ENCODE data around the gene RANBP9.

The RANBP9 gene

DNA sequence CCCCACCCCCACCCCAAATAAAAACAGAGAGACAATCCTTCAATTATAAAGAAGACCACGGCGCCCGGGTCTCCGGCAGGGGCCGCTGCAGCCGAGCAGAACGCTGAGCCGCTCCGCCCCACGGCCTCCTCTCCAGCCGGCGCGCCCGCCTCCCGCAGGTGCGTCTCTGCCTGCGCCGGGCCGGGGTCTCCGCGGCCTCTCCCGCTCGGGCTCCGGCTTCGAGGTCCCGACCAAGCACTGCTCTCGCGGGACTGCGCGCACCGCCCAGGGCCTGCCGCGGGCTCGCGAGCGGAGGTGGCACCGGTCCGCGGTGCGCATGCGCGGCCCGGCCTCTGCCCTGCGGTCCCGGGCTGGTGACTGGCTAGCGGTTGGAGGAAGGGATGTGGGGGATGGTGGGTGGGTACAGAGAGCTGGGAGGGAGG is 137.5 kb downstream of the RANBP9 start:
- TF ChIP-seq MAX (IDR thresholded peaks at IDR 0.05; ENCODE audit: low read depth, low read length): no peak
- TF ChIP-seq POLR2A (IDR thresholded peaks at IDR 0.05; ENCODE audit: extremely low read depth, insufficient read length): peak; percentile 75
- TF ChIP-seq MYC (IDR thresholded peaks at IDR 0.05; ENCODE audit: low read depth, low read length): no peak
- TF ChIP-seq, protein P1, sequence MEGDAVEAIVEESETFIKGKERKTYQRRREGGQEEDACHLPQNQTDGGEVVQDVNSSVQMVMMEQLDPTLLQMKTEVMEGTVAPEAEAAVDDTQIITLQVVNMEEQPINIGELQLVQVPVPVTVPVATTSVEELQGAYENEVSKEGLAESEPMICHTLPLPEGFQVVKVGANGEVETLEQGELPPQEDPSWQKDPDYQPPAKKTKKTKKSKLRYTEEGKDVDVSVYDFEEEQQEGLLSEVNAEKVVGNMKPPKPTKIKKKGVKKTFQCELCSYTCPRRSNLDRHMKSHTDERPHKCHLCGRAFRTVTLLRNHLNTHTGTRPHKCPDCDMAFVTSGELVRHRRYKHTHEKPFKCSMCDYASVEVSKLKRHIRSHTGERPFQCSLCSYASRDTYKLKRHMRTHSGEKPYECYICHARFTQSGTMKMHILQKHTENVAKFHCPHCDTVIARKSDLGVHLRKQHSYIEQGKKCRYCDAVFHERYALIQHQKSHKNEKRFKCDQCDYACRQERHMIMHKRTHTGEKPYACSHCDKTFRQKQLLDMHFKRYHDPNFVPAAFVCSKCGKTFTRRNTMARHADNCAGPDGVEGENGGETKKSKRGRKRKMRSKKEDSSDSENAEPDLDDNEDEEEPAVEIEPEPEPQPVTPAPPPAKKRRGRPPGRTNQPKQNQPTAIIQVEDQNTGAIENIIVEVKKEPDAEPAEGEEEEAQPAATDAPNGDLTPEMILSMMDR (IDR thresholded peaks at IDR 0.05; ENCODE audit: low read depth, low read length): peak; percentile 29
- H3K4me3 ChIP-seq (ENCODE audit: low read depth, low read length): peak overlapping the region; percentile 63
- peak; percentile 97 for DNase-seq (ENCODE audit: low read depth)

DNA sequence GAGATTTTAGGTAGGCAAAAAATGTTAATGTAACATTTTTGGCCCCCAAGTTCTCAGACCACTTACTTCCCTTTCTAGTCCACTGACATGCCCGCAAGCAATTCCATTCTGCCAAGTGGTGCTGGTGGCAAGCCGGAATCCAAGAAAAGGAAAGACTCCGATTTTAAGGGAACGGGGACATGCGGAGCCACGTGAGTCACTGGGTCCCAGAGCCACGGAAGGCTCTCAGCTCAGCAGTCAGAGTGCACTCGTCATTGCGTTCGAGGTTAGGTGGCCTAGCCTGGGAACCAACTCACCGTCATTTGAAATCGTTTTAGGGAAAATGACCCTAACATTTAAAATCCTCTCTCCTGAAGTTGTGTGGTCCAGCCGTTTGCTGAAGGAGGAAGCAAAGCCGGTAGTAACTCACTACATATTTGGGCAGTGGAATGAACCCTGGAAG is 137.9 kb downstream of the RANBP9 start:
- peak overlapping the region; percentile 63 for H3K4me3 ChIP-seq (ENCODE audit: low read depth, low read length)
- no peak for DNase-seq (ENCODE audit: low read depth)
- TF ChIP-seq MAX (IDR thresholded peaks at IDR 0.05; ENCODE audit: low read depth, low read length) (peak; percentile 28; the same call in 1 of the 2 replicates), MYC (IDR thresholded peaks at IDR 0.05; ENCODE audit: low read depth, low read length) (0 out of 2 replicates have a peak, but pooled peaks have one; percentile 18)
- TF ChIP-seq, protein P1 (IDR thresholded peaks at IDR 0.05; ENCODE audit: low read depth, low read length): no peak

GRCh38 chr6:13572951-13573654 is 138.5 kb downstream of the RANBP9 start:
- H3K4me3 ChIP-seq (ENCODE audit: low read depth, low read length): peak overlapping the region; percentile 63
- no peak for TF ChIP-seq MAX (IDR thresholded peaks at IDR 0.05; ENCODE audit: low read depth, low read length)
- TF ChIP-seq POLR2A (IDR thresholded peaks at IDR 0.05; ENCODE audit: extremely low read depth, insufficient read length): no peak
- TF ChIP-seq, protein P1 (IDR thresholded peaks at IDR 0.05; ENCODE audit: low read depth, low read length): no peak
- TF ChIP-seq MYC (IDR thresholded peaks at IDR 0.05; ENCODE audit: low read depth, low read length): no peak

DNA sequence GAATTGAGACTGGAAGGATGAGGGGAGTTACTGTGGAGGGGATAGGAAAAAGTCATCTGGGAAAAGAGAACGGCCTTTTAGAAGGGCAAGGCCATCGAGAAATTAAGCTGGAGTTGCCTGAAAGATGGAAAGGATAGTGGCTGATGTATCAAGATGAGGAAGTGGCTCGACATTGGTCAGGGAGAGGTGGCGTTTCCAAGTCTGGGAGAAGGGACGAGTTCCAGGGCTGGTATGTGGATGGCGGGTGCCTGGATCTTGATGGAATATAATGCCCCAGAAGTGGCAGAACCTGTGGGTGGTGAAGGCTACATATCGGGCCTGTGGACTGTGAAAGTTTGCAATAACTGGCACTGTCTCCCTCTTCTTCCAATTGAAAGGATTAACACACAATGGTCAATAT is 139.4 kb downstream of the RANBP9 start:
- no peak overlapping the region for H3K4me3 ChIP-seq (ENCODE audit: low read depth, low read length)
- DNase-seq (ENCODE audit: low read depth): no peak
- no peak for TF ChIP-seq POLR2A (IDR thresholded peaks at IDR 0.05; ENCODE audit: extremely low read depth, insufficient read length)
- no peak for TF ChIP-seq MYC (IDR thresholded peaks at IDR 0.05; ENCODE audit: low read depth, low read length)
- TF ChIP-seq, protein P1 (IDR thresholded peaks at IDR 0.05; ENCODE audit: low read depth, low read length): no peak
- no peak for TF ChIP-seq MAX (IDR thresholded peaks at IDR 0.05; ENCODE audit: low read depth, low read length)

More at GRCh38 chr6:13572951-13573654, 138.5 kb downstream of the RANBP9 start:
- no peak for DNase-seq (ENCODE audit: low read depth)
